BE2C (cell line): Measurements from ENCODE around the gene TFDP2.
A peak's percentile ranks its signal among the peaks of the same experiment; 100 is the strongest.
"Not testable (repeated sequence)": the region's sequence is repeated elsewhere in the genome, so short reads cannot be mapped to it uniquely, and the experiment has no call there.

Source experiments
- DNase-seq: peaks from one replicate; pipeline ENCODE4 v3.0.0-alpha.2; 2020
- H3K27me3 ChIP-seq: fragments of 250-450 bp; sonication (Bioruptor Pico); 2 replicates; pipeline ENCODE4 v1.5.1; 2020; ENCODE audit warnings: mild to moderate bottlenecking
- H3K36me3 ChIP-seq: fragments of 250-450 bp; sonication (Bioruptor Pico); 2 replicates; pipeline ENCODE4 v1.5.1; 2020; ENCODE audit warnings: mild to moderate bottlenecking
- H3K4me1 ChIP-seq: fragments of 250-450 bp; sonication (Bioruptor Pico); 2 replicates; pipeline ENCODE4 v1.5.1; 2020
- H3K4me3 ChIP-seq: 2 replicates; pipeline ENCODE4 v1.5.1; 2011; ENCODE audit warnings: low read depth, low read length
- H3K9me3 ChIP-seq: fragments of 250-450 bp; sonication (Bioruptor Pico); 2 replicates; pipeline ENCODE4 v1.5.1; 2020
- TF ChIP-seq, protein P1 (sequence below): IDR thresholded peaks from 2 replicates; pipeline ENCODE4 v1.5.1; 2012; ENCODE audit warnings: mild to moderate bottlenecking, low read depth, low read length

The TFDP2 gene

GRCh38 chr3:142151240-142151639 is 1.9 kb upstream of the TFDP2 start:
- no peaks in the 10 kb centered on the region for H3K9me3 ChIP-seq
- no peaks in the 10 kb centered on the region; the same call in 1 of the 2 replicates for H3K36me3 ChIP-seq
- no peak for DNase-seq
- TF ChIP-seq, protein P1, sequence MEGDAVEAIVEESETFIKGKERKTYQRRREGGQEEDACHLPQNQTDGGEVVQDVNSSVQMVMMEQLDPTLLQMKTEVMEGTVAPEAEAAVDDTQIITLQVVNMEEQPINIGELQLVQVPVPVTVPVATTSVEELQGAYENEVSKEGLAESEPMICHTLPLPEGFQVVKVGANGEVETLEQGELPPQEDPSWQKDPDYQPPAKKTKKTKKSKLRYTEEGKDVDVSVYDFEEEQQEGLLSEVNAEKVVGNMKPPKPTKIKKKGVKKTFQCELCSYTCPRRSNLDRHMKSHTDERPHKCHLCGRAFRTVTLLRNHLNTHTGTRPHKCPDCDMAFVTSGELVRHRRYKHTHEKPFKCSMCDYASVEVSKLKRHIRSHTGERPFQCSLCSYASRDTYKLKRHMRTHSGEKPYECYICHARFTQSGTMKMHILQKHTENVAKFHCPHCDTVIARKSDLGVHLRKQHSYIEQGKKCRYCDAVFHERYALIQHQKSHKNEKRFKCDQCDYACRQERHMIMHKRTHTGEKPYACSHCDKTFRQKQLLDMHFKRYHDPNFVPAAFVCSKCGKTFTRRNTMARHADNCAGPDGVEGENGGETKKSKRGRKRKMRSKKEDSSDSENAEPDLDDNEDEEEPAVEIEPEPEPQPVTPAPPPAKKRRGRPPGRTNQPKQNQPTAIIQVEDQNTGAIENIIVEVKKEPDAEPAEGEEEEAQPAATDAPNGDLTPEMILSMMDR = no peak
- H3K4me3 ChIP-seq = no peak overlapping the region
- no peaks in the 10 kb centered on the region for H3K27me3 ChIP-seq
- no peaks in the 10 kb centered on the region for H3K4me1 ChIP-seq

GRCh38 chr3:142150271-142150670 is 927 bp upstream of the TFDP2 start:
- Histone ChIP-seq H3K4me3 (no peak overlapping the region), H3K4me1 (no peaks in the 10 kb centered on the region), H3K9me3 (no peaks in the 10 kb centered on the region), H3K36me3 (no peaks in the 10 kb centered on the region; the same call in 1 of the 2 replicates), H3K27me3 (no peaks in the 10 kb centered on the region)
- DNase-seq = no peak
- TF ChIP-seq, protein P1 = no peak

DNA sequence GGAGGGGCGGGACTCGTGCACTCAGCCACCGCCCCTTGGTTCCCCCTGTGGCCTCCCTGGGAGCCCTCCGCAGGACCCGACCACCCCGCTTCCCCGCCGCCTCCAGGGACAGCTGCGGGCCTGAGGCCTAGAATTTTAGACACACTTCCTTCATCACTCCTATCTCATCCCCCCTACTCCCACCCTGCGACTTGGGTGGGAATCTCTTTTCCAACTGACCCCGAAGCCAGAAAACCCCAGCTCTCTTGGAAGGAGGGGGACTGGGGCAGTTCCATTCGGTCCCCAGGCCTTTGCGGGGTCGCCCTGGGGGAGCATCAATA is 289 bp upstream of the TFDP2 start:
- H3K27me3 ChIP-seq = no peaks in the 10 kb centered on the region
- H3K36me3 ChIP-seq = no peaks in the 10 kb centered on the region; the same call in 1 of the 2 replicates
- peak overlapping the region; percentile 75 for H3K4me3 ChIP-seq
- TF ChIP-seq, protein P1 = no peak
- no peak for DNase-seq
- no peaks in the 10 kb centered on the region for H3K9me3 ChIP-seq
- H3K4me1 ChIP-seq = no peaks in the 10 kb centered on the region

- TF ChIP-seq, protein P1 = no peak
- peak overlapping the region; percentile 75 for H3K4me3 ChIP-seq
- H3K9me3 ChIP-seq = no peaks in the 10 kb centered on the region
- H3K36me3 ChIP-seq = no peaks in the 10 kb centered on the region; the same call in 1 of the 2 replicates
- no peak for DNase-seq
- no peaks in the 10 kb centered on the region for H3K4me1 ChIP-seq
- no peaks in the 10 kb centered on the region for H3K27me3 ChIP-seq
Measured at GRCh38 chr3:142148044-142148791, 1.1 kb downstream of the TFDP2 start.

DNA sequence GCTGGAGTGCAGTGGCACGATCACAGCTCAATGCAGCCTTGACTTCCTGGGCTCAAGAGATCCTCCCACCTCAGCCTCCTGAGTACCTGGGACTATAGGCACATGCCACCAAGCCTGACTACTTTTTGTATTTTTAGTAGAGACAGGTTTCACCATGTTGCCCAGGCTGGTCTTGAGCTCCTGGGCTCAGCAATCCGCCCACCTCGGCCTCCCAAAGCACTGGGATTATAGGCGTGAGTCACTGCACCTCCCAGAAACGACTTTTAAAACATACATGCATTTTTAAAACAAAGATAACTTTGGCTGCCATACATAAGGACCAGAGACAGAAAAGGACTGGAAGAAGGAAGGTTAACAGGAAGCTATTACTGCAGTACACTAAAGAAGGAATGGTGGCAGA is 4.8 kb downstream of the TFDP2 start:
- H3K36me3 ChIP-seq, H3K4me1 ChIP-seq, H3K9me3 ChIP-seq, DNase-seq, H3K27me3 ChIP-seq, H3K4me3 ChIP-seq: not testable (repeated sequence)

DNA sequence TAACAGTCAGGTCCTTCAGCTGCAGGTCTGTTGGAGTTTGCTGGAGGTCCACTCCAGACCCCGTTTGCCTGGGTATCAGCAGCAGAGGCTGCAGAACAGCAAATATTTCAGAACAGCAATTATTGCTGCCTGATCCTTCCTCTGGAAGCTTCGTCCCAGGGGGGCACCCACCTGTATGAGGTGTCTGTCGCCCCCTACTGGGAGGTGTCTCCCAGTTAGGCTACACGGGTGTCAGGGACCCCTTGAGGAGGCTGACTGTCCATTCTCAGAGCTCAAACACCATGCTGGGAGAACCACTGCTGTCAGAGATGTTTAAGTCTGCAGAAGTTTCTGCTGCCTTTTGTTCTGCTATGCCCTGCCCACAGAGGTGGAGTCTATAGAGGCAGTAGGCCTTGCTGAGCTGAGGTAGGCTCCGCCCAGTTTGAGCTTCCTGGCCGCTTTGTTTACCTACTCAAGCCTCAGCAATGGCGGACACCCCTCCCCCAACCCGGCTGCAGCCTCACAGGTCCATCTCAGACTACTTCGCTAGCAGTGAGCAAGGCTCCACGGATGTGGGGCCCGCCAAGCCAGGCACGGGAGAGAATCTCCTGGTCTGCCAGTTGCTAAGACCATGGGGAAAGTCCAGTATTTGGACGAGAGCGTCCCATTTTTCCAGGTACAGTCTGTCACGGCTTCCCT is 8.6 kb downstream of the TFDP2 start:
- not testable (repeated sequence) for H3K36me3 ChIP-seq, H3K27me3 ChIP-seq, H3K4me1 ChIP-seq, H3K9me3 ChIP-seq, H3K4me3 ChIP-seq
- peak; percentile 34 for DNase-seq
- TF ChIP-seq, protein P1 = peak; percentile 18; the same call in 1 of the 2 replicates

- H3K4me1 ChIP-seq, H3K27me3 ChIP-seq, H3K9me3 ChIP-seq, DNase-seq, H3K4me3 ChIP-seq, H3K36me3 ChIP-seq: not testable (repeated sequence)
Measured at GRCh38 chr3:142137089-142137488, 12.3 kb downstream of the TFDP2 start.
